Measurements from ENCODE around the gene CCDC88C. TPM values are rescaled to one million over a fixed set of nuclear protein-coding genes. Genes with fewer than 3 reads are reported as not detected.

CCDC88C gene
- total RNA-seq, 2 experiments from 2014 or later: 269 to 287 TPM

DNA sequence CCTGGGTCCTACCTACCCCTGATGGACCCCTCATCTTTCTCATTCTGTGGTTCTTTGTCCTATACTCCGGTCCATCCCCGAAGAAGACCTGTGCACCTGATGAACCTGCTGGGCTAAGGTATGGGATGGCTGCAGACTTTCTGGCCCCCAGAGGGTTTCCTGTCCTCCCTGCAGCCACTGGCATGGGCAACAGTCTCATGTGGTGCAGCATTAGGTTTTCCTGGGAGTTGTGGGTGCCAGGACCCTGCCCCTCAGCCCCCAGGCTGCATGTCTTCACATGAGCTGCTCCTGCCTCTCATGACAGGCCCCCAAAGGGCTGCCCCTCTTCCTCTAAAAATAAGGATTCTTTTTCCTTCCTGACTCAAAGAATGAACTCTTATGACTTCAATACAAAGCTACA, 100.9 kb downstream of the CCDC88C start:
- Mint-ChIP-seq H3K27me3 (no peaks in the 10 kb centered on the region), H3K36me3 (ENCODE audit: low read depth) (peaks cover 81% of the 10 kb centered on the region), H3K9me3 (no peaks in the 10 kb centered on the region), H3K4me1 (ENCODE audit: low read depth) (peaks cover 71% of the 10 kb centered on the region), H3K27ac (peak overlapping the region; percentile 97), H3K4me3 (peak overlapping the region; percentile 85)
- H3K27ac ChIP-seq (ENCODE audit: low read depth in 1 of 2, low read length in 2 of 2): peak overlapping the region; percentile 89 to 91
- no peaks in the 10 kb centered on the region for H3K27me3 ChIP-seq (ENCODE audit: control insufficient read depth in 1 of 2, insufficient read depth in 2 of 2, low read length in 2 of 2)
- intact Hi-C loops (cut with DNase I, micrococcal nuclease): loop anchor here (1.0 to 5.0 kb wide), 4 partner anchors 8 to 191 kb away; partner anchors contain the start of gene GPR68 (in 1 of the 2)
- DNase-seq: no peak
- CTCF ChIA-PET: interaction anchor here (1.2 to 1.8 kb wide), 3 partner anchors 82 to 159 kb away, joined by 3 to 4 read pairs (median 3); partner anchors contain the start of gene CCDC88C
- TF ChIP-seq, protein P1, sequence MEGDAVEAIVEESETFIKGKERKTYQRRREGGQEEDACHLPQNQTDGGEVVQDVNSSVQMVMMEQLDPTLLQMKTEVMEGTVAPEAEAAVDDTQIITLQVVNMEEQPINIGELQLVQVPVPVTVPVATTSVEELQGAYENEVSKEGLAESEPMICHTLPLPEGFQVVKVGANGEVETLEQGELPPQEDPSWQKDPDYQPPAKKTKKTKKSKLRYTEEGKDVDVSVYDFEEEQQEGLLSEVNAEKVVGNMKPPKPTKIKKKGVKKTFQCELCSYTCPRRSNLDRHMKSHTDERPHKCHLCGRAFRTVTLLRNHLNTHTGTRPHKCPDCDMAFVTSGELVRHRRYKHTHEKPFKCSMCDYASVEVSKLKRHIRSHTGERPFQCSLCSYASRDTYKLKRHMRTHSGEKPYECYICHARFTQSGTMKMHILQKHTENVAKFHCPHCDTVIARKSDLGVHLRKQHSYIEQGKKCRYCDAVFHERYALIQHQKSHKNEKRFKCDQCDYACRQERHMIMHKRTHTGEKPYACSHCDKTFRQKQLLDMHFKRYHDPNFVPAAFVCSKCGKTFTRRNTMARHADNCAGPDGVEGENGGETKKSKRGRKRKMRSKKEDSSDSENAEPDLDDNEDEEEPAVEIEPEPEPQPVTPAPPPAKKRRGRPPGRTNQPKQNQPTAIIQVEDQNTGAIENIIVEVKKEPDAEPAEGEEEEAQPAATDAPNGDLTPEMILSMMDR (IDR thresholded peaks at IDR 0.05): no peak
- ATAC-seq (ENCODE audit: poor library complexity): no peak
- H3K4me3 ChIP-seq (ENCODE audit: low read length): no peak overlapping the region
- H3K9me3 ChIP-seq (ENCODE audit: control insufficient read depth in 1 of 2, insufficient read depth in 1 of 2, low read length in 2 of 2): no peaks in the 10 kb centered on the region
- H3K4me1 ChIP-seq (ENCODE audit: insufficient read depth, low read length): peaks cover 97% of the 10 kb centered on the region
- POLR2A ChIA-PET: interaction anchor here (0.8 to 4.1 kb wide), 12 partner anchors 14 to 555 kb away, joined by 3 to 46 read pairs (median 6); partner anchors contain the start of genes CCDC88C, GPR68 and PPP4R3A
- peaks cover 87% of the 10 kb centered on the region for H3K36me3 ChIP-seq (ENCODE audit: insufficient read depth, low read length)

DNA sequence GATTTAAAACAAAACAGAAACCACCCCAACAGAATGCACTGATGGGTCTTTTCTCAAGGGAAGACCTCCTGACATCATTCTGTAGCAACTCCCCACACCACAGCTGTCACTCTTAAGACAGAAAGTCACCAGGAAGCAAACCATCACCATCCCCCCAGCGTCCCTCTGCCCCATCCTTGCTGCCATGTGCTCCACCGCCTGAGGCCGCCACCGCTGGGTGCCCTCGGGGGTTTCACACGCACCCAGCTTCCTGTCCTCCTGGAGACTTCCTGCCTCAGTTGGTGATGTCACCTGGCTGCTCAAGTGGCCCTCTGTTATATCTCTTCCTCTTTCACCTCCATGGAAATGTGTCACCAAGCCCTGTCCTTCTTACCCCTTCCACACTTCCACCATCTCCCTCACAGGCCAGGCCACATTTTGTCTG, 101.8 kb downstream of the CCDC88C start:
- H3K4me3 Mint-ChIP-seq: peak overlapping the region; percentile 77
- ATAC-seq (ENCODE audit: poor library complexity) (peak; percentile 73), DNase-seq (peak; percentile 60 to 96 (median 78))
- H3K9me3 Mint-ChIP-seq: no peaks in the 10 kb centered on the region
- peaks cover 86% of the 10 kb centered on the region for H3K36me3 Mint-ChIP-seq (ENCODE audit: low read depth)
- ChIA-PET CTCF (interaction anchor here (0.8 to 1.4 kb wide), 6 partner anchors 35 to 201 kb away, joined by 3 to 8 read pairs (median 4); partner anchors contain the start of gene CCDC88C), POLR2A (interaction anchor here (0.7 to 2.7 kb wide), 12 partner anchors 9 to 201 kb away, joined by 3 to 16 read pairs (median 6); partner anchors contain the start of gene CCDC88C)
- TF ChIP-seq, protein P1 (IDR thresholded peaks at IDR 0.05): peak; percentile 17
- peak overlapping the region; percentile 97 for H3K27ac Mint-ChIP-seq
- Histone ChIP-seq H3K27me3 (ENCODE audit: control insufficient read depth in 1 of 2, insufficient read depth in 2 of 2, low read length in 2 of 2) (no peaks in the 10 kb centered on the region), H3K36me3 (ENCODE audit: insufficient read depth, low read length) (peaks cover 86% of the 10 kb centered on the region), H3K4me1 (ENCODE audit: insufficient read depth, low read length) (peaks cover 96% of the 10 kb centered on the region), H3K4me3 (ENCODE audit: low read length) (no peak overlapping the region), H3K27ac (ENCODE audit: low read depth in 1 of 2, low read length in 2 of 2) (peak overlapping the region; percentile 89 to 91), H3K9me3 (ENCODE audit: control insufficient read depth in 1 of 2, insufficient read depth in 1 of 2, low read length in 2 of 2) (no peaks in the 10 kb centered on the region)
- intact Hi-C loops (cut with DNase I, micrococcal nuclease): loop anchor here (1.0 to 5.0 kb wide), 4 partner anchors 8 to 191 kb away; partner anchors contain the start of gene GPR68 (in 1 of the 2)
- H3K4me1 Mint-ChIP-seq (ENCODE audit: low read depth): peaks cover 75% of the 10 kb centered on the region
- H3K27me3 Mint-ChIP-seq: no peaks in the 10 kb centered on the region

DNA sequence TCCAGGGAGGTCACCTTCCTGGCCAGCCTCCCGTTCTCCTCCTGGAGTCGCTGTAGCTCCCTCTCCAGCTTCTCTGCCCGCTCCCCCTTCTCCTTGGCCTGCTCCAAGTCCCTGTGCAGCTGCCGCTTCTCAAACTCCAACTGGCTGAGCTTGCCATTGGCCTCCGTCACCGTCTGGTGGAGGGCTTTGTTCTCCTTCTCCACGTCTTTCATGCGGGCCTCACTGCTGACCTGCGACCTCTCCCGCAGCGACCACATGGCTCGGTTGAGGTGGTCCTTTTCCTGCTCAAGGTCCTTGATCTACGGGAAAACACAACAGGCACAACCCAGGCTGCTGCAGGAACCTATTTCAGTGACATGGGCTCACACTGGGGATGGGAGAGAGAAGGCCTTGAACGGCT, 103.8 kb downstream of the CCDC88C start:
- intact Hi-C loops (cut with DNase I, micrococcal nuclease): no loop called here
- H3K36me3 ChIP-seq (ENCODE audit: insufficient read depth, low read length): peaks cover 83% of the 10 kb centered on the region
- ChIA-PET POLR2A (interaction anchor here (0.9 to 2.7 kb wide), 3 partner anchors 59 to 106 kb away, joined by 3 to 9 read pairs (median 5); no protein-coding TSS in a partner anchor), CTCF (no interaction called here)
- no peak overlapping the region for H3K4me3 Mint-ChIP-seq
- H3K4me3 ChIP-seq (ENCODE audit: low read length): no peak overlapping the region
- peak overlapping the region; percentile 88 for H3K27ac Mint-ChIP-seq
- TF ChIP-seq, protein P1 (IDR thresholded peaks at IDR 0.05): no peak
- H3K36me3 Mint-ChIP-seq (ENCODE audit: low read depth): peaks cover 87% of the 10 kb centered on the region
- H3K4me1 ChIP-seq (ENCODE audit: insufficient read depth, low read length): peaks cover 96% of the 10 kb centered on the region
- no peaks in the 10 kb centered on the region for H3K27me3 Mint-ChIP-seq
- H3K27ac ChIP-seq (ENCODE audit: low read depth in 1 of 2, low read length in 2 of 2): peak overlapping the region; percentile 34 to 89
- no peaks in the 10 kb centered on the region for H3K27me3 ChIP-seq (ENCODE audit: control insufficient read depth in 1 of 2, insufficient read depth in 2 of 2, low read length in 2 of 2)
- H3K9me3 Mint-ChIP-seq: no peaks in the 10 kb centered on the region
- DNase-seq: no peak
- ATAC-seq (ENCODE audit: poor library complexity): no peak
- peaks cover 78% of the 10 kb centered on the region for H3K4me1 Mint-ChIP-seq (ENCODE audit: low read depth)
- no peaks in the 10 kb centered on the region for H3K9me3 ChIP-seq (ENCODE audit: control insufficient read depth in 1 of 2, insufficient read depth in 1 of 2, low read length in 2 of 2)
